SW480 (cell line): Measurements from ENCODE around the gene ACTL10.

Experiments
- DNase-seq: peaks from one replicate; pipeline ENCODE4 v3.0.0-alpha.2; 2016; ENCODE audit warnings: low spot score

Gene ACTL10

GRCh38 chr20:33664085-33664761 lies 2.5 kb upstream of the ACTL10 start:
- DNase-seq: no peak

GRCh38 chr20:33664762-33665144 lies 2.0 kb upstream of the ACTL10 start:
- no peak for DNase-seq

- peak; percentile 81 for DNase-seq
Measured at GRCh38 chr20:33667245-33667675, 517 bp downstream of the ACTL10 start.

GRCh38 chr20:33667676-33668465 lies 1.1 kb downstream of the ACTL10 start:
- peak; percentile 92 for DNase-seq

GRCh38 chr20:33668466-33669155 lies 1.9 kb downstream of the ACTL10 start:
- no peak for DNase-seq

- DNase-seq: no peak
Measured at GRCh38 chr20:33669224-33669623, 2.5 kb downstream of the ACTL10 start.

GRCh38 chr20:33669873-33670640 lies 3.3 kb downstream of the ACTL10 start:
- no peak for DNase-seq

GRCh38 chr20:33670715-33671499 lies 4.2 kb downstream of the ACTL10 start:
- no peak for DNase-seq

GRCh38 chr20:33671573-33672288 lies 5.0 kb downstream of the ACTL10 start:
- no peak for DNase-seq

GRCh38 chr20:33672426-33673113 lies 5.8 kb downstream of the ACTL10 start:
- DNase-seq: no peak

- DNase-seq: no peak
Measured at GRCh38 chr20:33673114-33673409, 6.3 kb downstream of the ACTL10 start.

GRCh38 chr20:33673410-33674293 lies 6.9 kb downstream of the ACTL10 start:
- no peak for DNase-seq

- peak; percentile 80 for DNase-seq
Measured at GRCh38 chr20:33674294-33675135, 7.8 kb downstream of the ACTL10 start, which contains the start of gene NECAB3. NECAB3 (minus strand) TSS chr20:33674428; CDS start chr20:33674352, 76 bp downstream.

GRCh38 chr20:33675136-33675959 lies 8.6 kb downstream of the ACTL10 start:
- DNase-seq: no peak

- DNase-seq: no peak
Measured at GRCh38 chr20:33676121-33676520, 9.4 kb downstream of the ACTL10 start.

GRCh38 chr20:33676652-33677645 lies 10.2 kb downstream of the ACTL10 start:
- no peak for DNase-seq
